Inflammatory macrophage (primary cell): ENCODE results near the gene PRDM7.
"Not testable (repeated sequence)": the region's sequence is repeated elsewhere in the genome, so short reads cannot be mapped to it uniquely, and the experiment has no call there.

ENCODE experiments used
- DNase-seq, 2 donors: peaks; one replicate each; pipeline ENCODE4 v3.0.0-alpha.2; 2020 to 2022

Gene PRDM7

GRCh38 chr16:90070440-90070839 lies 6.7 kb downstream of the PRDM7 start:
- peak; percentile 34 to 80 for DNase-seq

GRCh38 chr16:90061437-90061836 lies 15.7 kb downstream of the PRDM7 start:
- DNase-seq: no peak

GRCh38 chr16:90057738-90058173 lies 19.4 kb downstream of the PRDM7 start:
- DNase-seq: peak; percentile 60 to 85

GRCh38 chr16:90056521-90056920 lies 20.6 kb downstream of the PRDM7 start:
- not testable (repeated sequence) for DNase-seq

GRCh38 chr16:90055371-90055770 lies 21.8 kb downstream of the PRDM7 start:
- DNase-seq: no peak

GRCh38 chr16:90054554-90054953 lies 22.6 kb downstream of the PRDM7 start:
- DNase-seq: no peak

GRCh38 chr16:90053902-90054500 lies 23.1 kb downstream of the PRDM7 start:
- DNase-seq: peak; percentile 55 to 69

- no peak for DNase-seq
Measured at GRCh38 chr16:90050969-90051368, 26.2 kb downstream of the PRDM7 start.

GRCh38 chr16:90048737-90049330 lies 28.3 kb downstream of the PRDM7 start:
- no peak for DNase-seq

- DNase-seq: no peak
Measured at GRCh38 chr16:90048347-90048722, 28.8 kb downstream of the PRDM7 start.

GRCh38 chr16:90047714-90048346 lies 29.3 kb downstream of the PRDM7 start:
- no peak for DNase-seq

GRCh38 chr16:90046971-90047713 lies 30.0 kb downstream of the PRDM7 start:
- DNase-seq: no peak

GRCh38 chr16:90046122-90046970 lies 30.8 kb downstream of the PRDM7 start:
- no peak for DNase-seq

- no peak for DNase-seq
Measured at GRCh38 chr16:90044111-90044551, 33.0 kb downstream of the PRDM7 start.

GRCh38 chr16:90043526-90043925 lies 33.6 kb downstream of the PRDM7 start:
- DNase-seq: no peak

GRCh38 chr16:90042946-90043514 lies 34.1 kb downstream of the PRDM7 start:
- DNase-seq: no peak

- DNase-seq: no peak
Measured at GRCh38 chr16:90041896-90042473, 35.1 kb downstream of the PRDM7 start.

GRCh38 chr16:90040152-90041023 lies 36.7 kb downstream of the PRDM7 start:
- DNase-seq: no peak

- no peak for DNase-seq
Measured at GRCh38 chr16:90037276-90037675, 39.9 kb downstream of the PRDM7 start.

- DNase-seq: no peak
Measured at GRCh38 chr16:90035902-90036301, 41.2 kb downstream of the PRDM7 start.

GRCh38 chr16:90034504-90034903 lies 42.6 kb downstream of the PRDM7 start:
- DNase-seq: no peak
